Adipose tissue (tissue), 3 donors: ENCODE data around the gene QRFP. TPM values are rescaled to one million over a fixed set of nuclear protein-coding genes. Genes with fewer than 3 reads are reported as not detected.

ENCODE experiments used
- H3K27ac ChIP-seq: one replicate; pipeline ENCODE4 v1.5.1; 2013; ENCODE audit warnings: low read depth, low read length
- WGBS, 3 donors: extraction: QIAGEN DNeasy Blood & Tissue Kit; methylation state at CpG; one replicate each; pipeline ENCODE4 v1.1.7; 2013; 5-methylcytosine and 5-hydroxymethylcytosine counted together
- polyA plus RNA-seq, 3 donors: library from polyadenylated mRNA; stranded (reverse); fragments of 200-250 nt; gene quantifications; one replicate each; pipeline ENCODE4 v1.2.3, GENCODE V29; 2013
- donor health status: healthy with polysubstance abuse.
- donor health status: Bipolar disorder and iron deficiency.
- donor health status: healthy.

QRFP gene
- polyA plus RNA-seq, 3 donors: 0.03 to 0.12 TPM; not detected in 1

GRCh38 chr9:130908878-130909355 lies 12.3 kb upstream of the QRFP start:
- H3K27ac ChIP-seq: no peak overlapping the region
- WGBS, 3 donors: 69 to 82% (median 79%) methylated on average over 15 to 19 of the region's 19 CpGs

GRCh38 chr9:130908146-130908877 lies 11.7 kb upstream of the QRFP start:
- WGBS, 3 donors: 56 to 62% (median 62%) methylated on average over 20 to 22 of the region's 22 CpGs
- H3K27ac ChIP-seq: no peak overlapping the region

GRCh38 chr9:130906735-130907416 lies 10.3 kb upstream of the QRFP start:
- WGBS, 3 donors: 73 to 81% (median 80%) methylated on average over 20 to 21 of the region's 21 CpGs
- H3K27ac ChIP-seq: no peak overlapping the region

GRCh38 chr9:130905902-130906734 lies 9.5 kb upstream of the QRFP start:
- no peak overlapping the region for H3K27ac ChIP-seq
- WGBS, 3 donors: 63 to 78% (median 75%) methylated on average over 24 of the region's 24 CpGs

GRCh38 chr9:130905125-130905901 lies 8.7 kb upstream of the QRFP start:
- 87 to 88% (median 88%) methylated on average over 23 to 24 of the region's 24 CpGs for WGBS, 3 donors

GRCh38 chr9:130904070-130905044 lies 7.7 kb upstream of the QRFP start:
- H3K27ac ChIP-seq: no peak overlapping the region
- 82 to 88% (median 86%) methylated on average over 48 of the region's 48 CpGs for WGBS, 3 donors

More at GRCh38 chr9:130905125-130905901, 8.7 kb upstream of the QRFP start:
- no peak overlapping the region for H3K27ac ChIP-seq

GRCh38 chr9:130903194-130904069 lies 6.8 kb upstream of the QRFP start:
- H3K27ac ChIP-seq: no peak overlapping the region
- WGBS, 3 donors: 66 to 72% (median 69%) methylated on average over 25 of the region's 25 CpGs

- H3K27ac ChIP-seq: no peak overlapping the region
- 72 to 78% (median 73%) methylated on average over 27 of the region's 27 CpGs for WGBS, 3 donors
These were observed 5.9 kb upstream of the QRFP start for GRCh38 chr9:130902204-130903185.

- WGBS, 3 donors: 79 to 84% (median 81%) methylated on average over 15 to 17 of the region's 17 CpGs
- no peak overlapping the region for H3K27ac ChIP-seq
These were observed 5.0 kb upstream of the QRFP start for GRCh38 chr9:130901498-130902203.

GRCh38 chr9:130900701-130901497 lies 4.3 kb upstream of the QRFP start:
- WGBS, 3 donors: 72 to 75% (median 73%) methylated on average over 17 of the region's 17 CpGs
- no peak overlapping the region for H3K27ac ChIP-seq

- 42 to 70% (median 62%) methylated on average over 25 of the region's 25 CpGs for WGBS, 3 donors
- no peak overlapping the region for H3K27ac ChIP-seq
These were observed 2.6 kb upstream of the QRFP start for GRCh38 chr9:130899051-130899748.

- no peak overlapping the region for H3K27ac ChIP-seq
- WGBS, 3 donors: 33 to 76% (median 74%) methylated on average over 4 of the region's 4 CpGs
These were observed 1.9 kb upstream of the QRFP start for GRCh38 chr9:130898552-130898852.

- H3K27ac ChIP-seq: no peak overlapping the region
- WGBS, 3 donors: 72 to 77% (median 72%) methylated on average over 29 of the region's 29 CpGs
These were observed 1.4 kb upstream of the QRFP start for GRCh38 chr9:130897848-130898551.
